CD4-positive, alpha-beta T cell treated with Interleukin-15 for 1 hour (primary cell): ENCODE measurements around the gene RBFA.

Source experiments
- DNase-seq: peaks from one replicate; pipeline ENCODE4 v3.0.0-alpha.2; 2020

Gene RBFA

GRCh38 chr18:80076379-80076778 lies 42.1 kb downstream of the RBFA start:
- DNase-seq, result no peak

DNA sequence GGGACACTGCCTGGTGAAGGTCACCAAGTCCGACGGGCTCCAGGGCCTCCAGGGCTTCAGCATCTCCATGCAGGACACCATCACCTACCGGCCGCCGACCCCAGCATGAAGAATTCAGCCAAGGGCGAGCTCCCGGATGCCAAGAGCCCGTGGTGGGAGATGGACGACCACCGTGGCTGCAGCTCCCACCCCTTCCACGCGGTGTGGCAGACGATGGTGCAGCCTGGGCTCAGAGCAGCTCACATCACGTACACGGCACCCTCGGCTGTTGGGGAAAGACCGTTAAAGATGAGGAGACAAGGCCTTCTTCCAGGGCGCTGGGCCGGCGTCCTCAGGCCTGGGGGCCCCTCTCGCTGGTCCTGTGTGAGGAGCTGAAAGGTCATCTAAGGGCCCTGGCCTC lies 43.6 kb downstream of the RBFA start:
- no peak for DNase-seq
